ENCODE data around the gene C12orf57. TPM values are rescaled to one million over a fixed set of nuclear protein-coding genes. Genes with fewer than 3 reads are reported as not detected.

Gene C12orf57
- total RNA-seq, 1 experiment from 2014 or later: 158 TPM

DNA sequence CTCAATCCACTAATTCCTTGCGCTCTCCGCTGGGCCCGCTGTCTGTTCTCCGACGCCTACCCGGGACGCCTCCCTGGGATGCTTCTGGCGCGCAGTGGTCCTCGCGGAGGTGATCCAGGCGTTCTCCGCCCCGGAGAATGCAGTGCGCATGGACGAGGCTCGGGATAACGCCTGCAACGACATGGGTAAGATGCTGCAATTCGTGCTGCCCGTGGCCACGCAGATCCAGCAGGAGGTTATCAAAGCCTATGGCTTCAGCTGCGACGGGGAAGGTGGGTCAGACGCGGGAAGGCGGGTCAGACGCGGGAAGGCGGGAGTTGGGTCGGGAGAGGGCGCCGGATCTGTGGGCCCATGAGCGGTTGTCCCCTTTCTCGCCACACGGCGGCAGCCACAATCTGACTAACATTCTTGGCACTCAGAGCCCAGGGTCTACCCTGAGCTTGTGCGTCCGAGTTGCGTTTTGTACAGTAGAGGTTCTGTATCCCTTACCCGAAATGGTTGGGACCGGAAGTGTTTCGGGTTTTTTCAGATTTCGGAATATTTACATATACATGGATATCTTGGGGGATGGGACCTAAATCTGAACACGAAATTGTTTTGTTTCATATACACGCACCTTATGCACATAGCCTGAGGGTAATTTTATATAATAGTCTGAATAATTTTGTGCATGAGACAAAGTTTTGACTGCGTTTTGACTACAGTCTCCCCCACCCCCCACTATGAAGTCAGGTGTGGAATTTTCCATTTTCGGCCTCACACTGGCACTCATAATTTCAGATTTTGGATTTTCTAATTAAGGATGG lies 762 bp downstream of the C12orf57 start (continued):
- TF ChIP-seq, protein P1, sequence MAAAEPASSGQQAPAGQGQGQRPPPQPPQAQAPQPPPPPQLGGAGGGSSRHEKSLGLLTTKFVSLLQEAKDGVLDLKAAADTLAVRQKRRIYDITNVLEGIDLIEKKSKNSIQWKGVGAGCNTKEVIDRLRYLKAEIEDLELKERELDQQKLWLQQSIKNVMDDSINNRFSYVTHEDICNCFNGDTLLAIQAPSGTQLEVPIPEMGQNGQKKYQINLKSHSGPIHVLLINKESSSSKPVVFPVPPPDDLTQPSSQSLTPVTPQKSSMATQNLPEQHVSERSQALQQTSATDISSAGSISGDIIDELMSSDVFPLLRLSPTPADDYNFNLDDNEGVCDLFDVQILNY (CRISPR knock-in tag; IDR thresholded peaks at IDR 0.05): peak; percentile 94
- TF ChIP-seq PRRX2 (CRISPR knock-in tag; IDR thresholded peaks at IDR 0.05) (no peak), NR3C1 (CRISPR knock-in tag; conservative IDR thresholded peaks at IDR 0.05; ENCODE audit: low read depth) (no peak), RORB (CRISPR knock-in tag; IDR thresholded peaks at IDR 0.05) (no peak), ZSCAN18 (CRISPR knock-in tag; IDR thresholded peaks at IDR 0.05) (no peak), TEAD4 (CRISPR knock-in tag; IDR thresholded peaks at IDR 0.05) (no peak), ZNF121 (CRISPR knock-in tag; IDR thresholded peaks at IDR 0.05) (no peak), CDX4 (CRISPR knock-in tag; IDR thresholded peaks at IDR 0.05; ENCODE audit: borderline replicate concordance) (no peak), NR1H2 (CRISPR knock-in tag; IDR thresholded peaks at IDR 0.05) (no peak), ZNF219 (CRISPR knock-in tag; IDR thresholded peaks at IDR 0.05; ENCODE audit: borderline replicate concordance) (no peak), GABPB1 (CRISPR knock-in tag; IDR thresholded peaks at IDR 0.05) (peak; percentile 3; the same call in 1 of the 2 replicates), CREB1 (CRISPR knock-in tag; IDR thresholded peaks at IDR 0.05) (no peak), GRHL2 (CRISPR knock-in tag; IDR thresholded peaks at IDR 0.05; ENCODE audit: insufficient replicate concordance, severe bottlenecking) (no peak), MYBL2 (CRISPR knock-in tag; IDR thresholded peaks at IDR 0.05) (no peak), ERG (CRISPR knock-in tag; IDR thresholded peaks at IDR 0.05) (no peak), ARID4B (CRISPR knock-in tag; IDR thresholded peaks at IDR 0.05; ENCODE audit: borderline replicate concordance) (no peak; the same call in 1 of the 2 replicates), CBFB (CRISPR knock-in tag; IDR thresholded peaks at IDR 0.05; ENCODE audit: low read depth) (no peak), ATF6 (CRISPR knock-in tag; IDR thresholded peaks at IDR 0.05) (no peak), NFATC4 (CRISPR knock-in tag; IDR thresholded peaks at IDR 0.05) (no peak), JAZF1 (CRISPR knock-in tag; IDR thresholded peaks at IDR 0.05) (no peak), PREB (CRISPR knock-in tag; IDR thresholded peaks at IDR 0.05; ENCODE audit: borderline replicate concordance) (no peak), HMGA2 (CRISPR knock-in tag; IDR thresholded peaks at IDR 0.05) (no peak), RELA (CRISPR knock-in tag; IDR thresholded peaks at IDR 0.05; ENCODE audit: borderline replicate concordance) (peak; percentile 30; the same call in 1 of the 2 replicates), FOXP1 (CRISPR knock-in tag; IDR thresholded peaks at IDR 0.05; ENCODE audit: borderline replicate concordance) (no peak; the same call in 1 of the 2 replicates)
- TF ChIP-seq, protein P2, sequence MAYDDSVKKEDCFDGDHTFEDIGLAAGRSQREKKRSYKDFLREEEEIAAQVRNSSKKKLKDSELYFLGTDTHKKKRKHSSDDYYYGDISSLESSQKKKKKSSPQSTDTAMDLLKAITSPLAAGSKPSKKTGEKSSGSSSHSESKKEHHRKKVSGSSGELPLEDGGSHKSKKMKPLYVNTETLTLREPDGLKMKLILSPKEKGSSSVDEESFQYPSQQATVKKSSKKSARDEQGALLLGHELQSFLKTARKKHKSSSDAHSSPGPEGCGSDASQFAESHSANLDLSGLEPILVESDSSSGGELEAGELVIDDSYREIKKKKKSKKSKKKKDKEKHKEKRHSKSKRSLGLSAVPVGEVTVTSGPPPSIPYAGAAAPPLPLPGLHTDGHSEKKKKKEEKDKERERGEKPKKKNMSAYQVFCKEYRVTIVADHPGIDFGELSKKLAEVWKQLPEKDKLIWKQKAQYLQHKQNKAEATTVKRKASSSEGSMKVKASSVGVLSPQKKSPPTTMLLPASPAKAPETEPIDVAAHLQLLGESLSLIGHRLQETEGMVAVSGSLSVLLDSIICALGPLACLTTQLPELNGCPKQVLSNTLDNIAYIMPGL (CRISPR knock-in tag; IDR thresholded peaks at IDR 0.05): peak; percentile 79; the same call in 1 of the 2 replicates
